ENCODE measurements around the gene GALNT4. TPM values are rescaled to one million over a fixed set of nuclear protein-coding genes. Genes with fewer than 3 reads are reported as not detected.

Gene GALNT4
- polyA plus RNA-seq, 1 experiment: 2.1 TPM

- ChIA-PET POLR2A (no interaction called here), CTCF (interaction anchor here (0.6 kb wide), 1 partner anchor 1288 kb away, joined by 3 read pairs; no protein-coding TSS in a partner anchor)
- no peak for DNase-seq (ENCODE audit: low read depth)
- H3K36me3 ChIP-seq (ENCODE audit: control insufficient read depth, insufficient read depth, low read length): no peaks in the 10 kb centered on the region
- TF ChIP-seq CTCF (IDR thresholded peaks at IDR 0.05; ENCODE audit: insufficient read depth, low read depth, low read length): no peak
- H3K4me3 ChIP-seq (ENCODE audit: low read depth, low read length): no peak overlapping the region
- no peaks in the 10 kb centered on the region for H3K27me3 ChIP-seq (ENCODE audit: control insufficient read depth, insufficient read depth, low read length)
Observed at GRCh38 chr12:89517720-89518119, 6.9 kb downstream of the GALNT4 start.

- no peaks in the 10 kb centered on the region for H3K27me3 ChIP-seq (ENCODE audit: control insufficient read depth, insufficient read depth, low read length)
- H3K36me3 ChIP-seq (ENCODE audit: control insufficient read depth, insufficient read depth, low read length): no peaks in the 10 kb centered on the region
- ChIA-PET CTCF (no interaction called here), POLR2A (interaction anchor here (0.6 kb wide), 1 partner anchor 1373 kb away, joined by 4 read pairs; no protein-coding TSS in a partner anchor)
- no peak for DNase-seq (ENCODE audit: low read depth)
- no peak overlapping the region for H3K4me3 ChIP-seq (ENCODE audit: low read depth, low read length)
- no peak for TF ChIP-seq CTCF (IDR thresholded peaks at IDR 0.05; ENCODE audit: insufficient read depth, low read depth, low read length)
Observed at GRCh38 chr12:89516633-89517032, 8.0 kb downstream of the GALNT4 start.

- Histone ChIP-seq H3K27me3 (ENCODE audit: control insufficient read depth, insufficient read depth, low read length) (no peaks in the 10 kb centered on the region), H3K36me3 (ENCODE audit: control insufficient read depth, insufficient read depth, low read length) (no peaks in the 10 kb centered on the region), H3K4me3 (ENCODE audit: low read depth, low read length) (no peak overlapping the region)
- no peak for TF ChIP-seq CTCF (IDR thresholded peaks at IDR 0.05; ENCODE audit: insufficient read depth, low read depth, low read length)
- ChIA-PET POLR2A (no interaction called here), CTCF (interaction anchor here (1.1 to 1.5 kb wide), 2 partner anchors 8 to 10 kb away, joined by 3 to 5 read pairs; partner anchors contain the start of gene GALNT4)
- no peak for DNase-seq (ENCODE audit: low read depth)
Observed at GRCh38 chr12:89514751-89515150, 9.8 kb downstream of the GALNT4 start.

GRCh38 chr12:89513544-89513943 lies 11.1 kb downstream of the GALNT4 start:
- no peak for DNase-seq (ENCODE audit: low read depth)
- H3K27me3 ChIP-seq (ENCODE audit: control insufficient read depth, insufficient read depth, low read length): no peaks in the 10 kb centered on the region
- ChIA-PET CTCF (interaction anchor here (0.9 to 1.9 kb wide), 2 partner anchors 10 to 42 kb away, joined by 6 to 8 read pairs; partner anchors contain the start of gene GALNT4), POLR2A (no interaction called here)
- no peak overlapping the region for H3K4me3 ChIP-seq (ENCODE audit: low read depth, low read length)
- TF ChIP-seq CTCF (IDR thresholded peaks at IDR 0.05; ENCODE audit: insufficient read depth, low read depth, low read length): no peak
- H3K36me3 ChIP-seq (ENCODE audit: control insufficient read depth, insufficient read depth, low read length): no peaks in the 10 kb centered on the region

- TF ChIP-seq CTCF (IDR thresholded peaks at IDR 0.05; ENCODE audit: insufficient read depth, low read depth, low read length): no peak
- CTCF ChIA-PET: interaction anchor here (0.9 to 1.7 kb wide), 4 partner anchors 8 to 490 kb away, joined by 3 to 4 read pairs (median 3); no protein-coding TSS in a partner anchor
- POLR2A ChIA-PET: no interaction called here
- Histone ChIP-seq H3K27me3 (ENCODE audit: control insufficient read depth, insufficient read depth, low read length) (no peaks in the 10 kb centered on the region), H3K4me3 (ENCODE audit: low read depth, low read length) (no peak overlapping the region), H3K36me3 (ENCODE audit: control insufficient read depth, insufficient read depth, low read length) (no peaks in the 10 kb centered on the region)
- DNase-seq (ENCODE audit: low read depth): no peak
Observed at GRCh38 chr12:89507015-89507824, 17.4 kb downstream of the GALNT4 start.
